Measurements from ENCODE around the gene PFKFB3. TPM values are rescaled to one million over a fixed set of nuclear protein-coding genes. Genes with fewer than 3 reads are reported as not detected.
"Not testable (repeated sequence)": the region's sequence is repeated elsewhere in the genome, so short reads cannot be mapped to it uniquely, and the experiment has no call there.

Gene PFKFB3
- total RNA-seq, 1 donor from 2014 or later = 43.2 TPM

DNA sequence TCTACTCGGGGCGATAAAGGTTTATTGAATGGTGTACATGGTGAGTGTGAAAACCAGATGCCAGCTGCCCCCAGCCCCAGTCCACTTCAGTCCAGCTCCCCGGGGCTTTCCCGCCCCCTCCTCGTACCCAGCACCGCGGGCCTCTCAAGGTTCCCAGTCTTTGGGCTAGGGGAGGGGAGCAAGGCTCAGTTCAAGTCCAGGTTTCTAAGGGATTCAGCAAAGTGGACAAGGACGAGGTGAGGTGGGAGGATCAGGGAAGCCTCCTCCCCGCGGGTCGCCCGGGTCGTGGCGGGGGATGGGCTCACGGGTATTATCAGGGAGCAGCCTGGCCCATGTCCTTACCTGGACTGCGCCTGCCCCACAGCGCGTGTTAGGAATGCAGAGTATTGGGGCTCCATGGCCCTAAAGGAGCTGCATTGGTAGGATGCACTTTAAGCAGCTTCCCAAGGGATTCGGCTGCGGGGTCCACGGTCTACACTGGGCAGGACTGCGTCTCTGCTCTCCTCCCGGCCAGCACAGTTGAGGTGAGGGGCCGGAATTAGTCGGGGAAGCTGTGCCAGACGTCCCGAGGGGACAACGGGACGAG is 541 bp upstream of the PFKFB3 start:
- intact Hi-C loops (cut with DNase I) = loop anchor here (5.0 to 10.0 kb wide), 3 partner anchors 60 to 115 kb away; partner anchors contain the start of gene RBM17
- Histone ChIP-seq H3K9me3 (no peaks in the 10 kb centered on the region), H3K27me3 (no peaks in the 10 kb centered on the region), H3K36me3 (no peaks in the 10 kb centered on the region), H3K27ac (peak overlapping the region; percentile 97), H3K4me3 (peak overlapping the region; percentile 91 to 98), H3K4me1 (peaks cover 38% of the 10 kb centered on the region)
- peak in 1 of 2 donors; percentile 93 for DNase-seq (ENCODE audit: extremely low spot score in 2 of 2)
- TF ChIP-seq POLR2AphosphoS5 (IDR thresholded peaks at IDR 0.05; ENCODE audit: insufficient read depth in 1 of 2, low read depth in 1 of 2) (no peak), POLR2A (IDR thresholded peaks at IDR 0.05) (no peak)
- TF ChIP-seq, protein P1, sequence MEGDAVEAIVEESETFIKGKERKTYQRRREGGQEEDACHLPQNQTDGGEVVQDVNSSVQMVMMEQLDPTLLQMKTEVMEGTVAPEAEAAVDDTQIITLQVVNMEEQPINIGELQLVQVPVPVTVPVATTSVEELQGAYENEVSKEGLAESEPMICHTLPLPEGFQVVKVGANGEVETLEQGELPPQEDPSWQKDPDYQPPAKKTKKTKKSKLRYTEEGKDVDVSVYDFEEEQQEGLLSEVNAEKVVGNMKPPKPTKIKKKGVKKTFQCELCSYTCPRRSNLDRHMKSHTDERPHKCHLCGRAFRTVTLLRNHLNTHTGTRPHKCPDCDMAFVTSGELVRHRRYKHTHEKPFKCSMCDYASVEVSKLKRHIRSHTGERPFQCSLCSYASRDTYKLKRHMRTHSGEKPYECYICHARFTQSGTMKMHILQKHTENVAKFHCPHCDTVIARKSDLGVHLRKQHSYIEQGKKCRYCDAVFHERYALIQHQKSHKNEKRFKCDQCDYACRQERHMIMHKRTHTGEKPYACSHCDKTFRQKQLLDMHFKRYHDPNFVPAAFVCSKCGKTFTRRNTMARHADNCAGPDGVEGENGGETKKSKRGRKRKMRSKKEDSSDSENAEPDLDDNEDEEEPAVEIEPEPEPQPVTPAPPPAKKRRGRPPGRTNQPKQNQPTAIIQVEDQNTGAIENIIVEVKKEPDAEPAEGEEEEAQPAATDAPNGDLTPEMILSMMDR (IDR thresholded peaks at IDR 0.05) = no peak

DNA sequence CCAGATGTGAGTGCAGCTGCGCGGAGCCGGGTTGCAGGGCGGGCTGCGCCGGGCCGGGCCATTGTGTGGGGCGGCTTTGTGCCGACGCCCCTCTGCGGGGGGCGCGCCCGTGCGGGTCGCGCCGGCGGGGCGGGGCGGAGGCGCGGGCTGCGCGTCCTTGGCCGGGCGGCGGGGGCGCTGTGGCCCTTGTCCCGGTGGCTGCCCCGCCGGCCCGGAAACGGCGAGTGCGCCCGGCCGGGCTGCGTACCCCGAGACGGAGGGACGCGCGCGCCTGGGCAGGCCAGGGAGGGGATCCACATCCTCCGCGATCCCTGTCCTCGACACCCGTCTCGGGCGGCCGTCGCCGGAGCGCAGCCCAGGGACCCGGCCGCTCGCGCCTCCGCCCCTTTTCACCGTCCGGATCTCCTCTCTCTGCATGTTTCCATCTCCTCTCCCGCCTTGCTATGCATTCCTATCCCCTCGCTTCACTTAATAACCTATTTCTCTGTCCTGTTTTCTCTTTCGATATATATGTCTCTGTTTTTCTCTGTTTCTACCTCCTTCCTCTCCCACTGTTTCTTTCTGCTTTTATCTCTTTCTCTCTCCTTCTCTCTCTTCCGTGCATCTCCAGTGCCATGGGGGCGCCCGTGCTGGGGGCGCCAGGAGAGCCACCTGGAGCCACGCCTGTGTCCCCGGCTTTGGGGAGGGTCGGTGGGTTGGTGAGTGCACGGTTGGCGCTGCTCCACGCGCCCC is 765 bp downstream of the PFKFB3 start:
- H3K36me3 ChIP-seq = no peaks in the 10 kb centered on the region
- no peak for TF ChIP-seq POLR2A (IDR thresholded peaks at IDR 0.05)
- TF ChIP-seq, protein P1 (IDR thresholded peaks at IDR 0.05) = no peak
- TF ChIP-seq POLR2AphosphoS5 (IDR thresholded peaks at IDR 0.05; ENCODE audit: insufficient read depth in 1 of 2, low read depth in 1 of 2) = no peak
- intact Hi-C loops (cut with DNase I) = loop anchor here (1.0 to 10.0 kb wide), 4 partner anchors 61 to 198 kb away; partner anchors contain the start of gene RBM17
- H3K4me3 ChIP-seq = peak overlapping the region; percentile 91 to 98
- peak overlapping the region; percentile 97 for H3K27ac ChIP-seq
- DNase-seq (ENCODE audit: extremely low spot score in 2 of 2) = no peak
- H3K9me3 ChIP-seq = no peaks in the 10 kb centered on the region
- no peaks in the 10 kb centered on the region for H3K27me3 ChIP-seq
- H3K4me1 ChIP-seq = peaks cover 38% of the 10 kb centered on the region

DNA sequence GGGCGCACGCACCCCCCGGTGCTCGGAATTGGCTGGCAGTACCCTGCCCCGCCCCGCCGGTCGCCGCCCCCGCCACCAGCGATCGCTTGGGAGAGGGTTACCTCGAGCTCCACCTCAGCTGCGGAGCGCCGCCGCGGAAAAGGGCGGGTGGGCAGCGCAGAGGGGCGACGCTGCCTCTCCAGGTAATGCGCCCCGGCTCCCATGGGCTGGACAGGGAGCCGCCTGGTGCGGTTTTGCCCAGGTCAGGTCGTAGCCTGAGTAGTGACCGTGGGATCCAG is 1.3 kb downstream of the PFKFB3 start:
- intact Hi-C loops (cut with DNase I) = loop anchor here (5.0 to 10.0 kb wide), 3 partner anchors 62 to 117 kb away; partner anchors contain the start of gene RBM17
- DNase-seq (ENCODE audit: extremely low spot score in 2 of 2) = no peak

DNA sequence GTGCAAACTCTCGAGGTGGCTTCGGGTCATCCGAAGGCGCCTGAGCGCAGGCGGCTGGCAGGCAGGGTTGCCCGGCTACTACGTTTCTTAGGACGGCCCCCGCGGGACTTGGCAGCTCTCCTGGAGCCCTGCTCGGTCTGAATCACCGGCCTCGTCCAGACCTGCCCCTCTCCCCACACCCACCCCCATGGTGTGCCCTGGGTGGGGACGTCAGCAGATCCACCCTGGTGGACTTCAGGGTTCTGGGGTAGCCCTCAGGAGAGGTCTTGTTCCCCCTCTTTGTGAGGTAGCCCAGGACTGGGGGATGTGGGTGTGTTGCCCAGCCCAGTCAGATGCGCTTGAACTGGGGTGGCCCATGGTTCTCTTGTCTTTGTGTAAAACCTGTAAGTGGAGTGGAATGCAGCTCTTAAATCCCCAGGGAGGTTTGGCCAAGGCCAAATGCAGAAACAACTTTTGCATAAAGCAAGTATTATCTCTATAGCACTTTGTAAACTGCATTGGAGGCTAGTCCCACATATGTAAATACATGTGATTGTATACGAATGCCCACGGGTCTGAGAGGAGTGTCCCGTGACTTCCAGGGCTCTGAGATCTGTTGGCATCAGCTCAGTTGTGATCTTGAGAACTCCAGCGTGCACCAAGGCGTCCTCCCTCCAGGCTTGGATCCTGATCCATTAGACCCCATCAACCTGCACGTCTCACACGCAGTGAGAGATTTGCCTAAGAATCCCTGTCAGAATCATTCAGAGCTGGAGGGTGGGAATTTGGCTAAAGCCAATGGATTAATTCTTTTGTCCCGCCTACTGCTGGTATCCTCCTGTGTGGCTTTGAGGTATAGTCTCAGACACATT is 1.8 kb downstream of the PFKFB3 start:
- peak in 1 of 2 donors; percentile 90 for DNase-seq (ENCODE audit: extremely low spot score in 2 of 2)
- intact Hi-C loops (cut with DNase I) = loop anchor here (5.0 to 10.0 kb wide), 3 partner anchors 62 to 117 kb away; partner anchors contain the start of gene RBM17
- peaks cover 38% of the 10 kb centered on the region for H3K4me1 ChIP-seq
- TF ChIP-seq POLR2AphosphoS5 (IDR thresholded peaks at IDR 0.05; ENCODE audit: insufficient read depth in 1 of 2, low read depth in 1 of 2) (no peak), POLR2A (IDR thresholded peaks at IDR 0.05) (no peak)
- TF ChIP-seq, protein P1 (IDR thresholded peaks at IDR 0.05) = no peak
- peak overlapping the region; percentile 91 to 98 for H3K4me3 ChIP-seq
- no peaks in the 10 kb centered on the region for H3K27me3 ChIP-seq
- H3K9me3 ChIP-seq = no peaks in the 10 kb centered on the region
- no peaks in the 10 kb centered on the region for H3K36me3 ChIP-seq
- H3K27ac ChIP-seq = peak overlapping the region; percentile 97

More for the DNA sequence above, 1.3 kb downstream of the PFKFB3 start:
- no peaks in the 10 kb centered on the region for H3K9me3 ChIP-seq
- H3K27me3 ChIP-seq = no peaks in the 10 kb centered on the region
- no peaks in the 10 kb centered on the region for H3K36me3 ChIP-seq
- peak overlapping the region; percentile 97 for H3K27ac ChIP-seq
- peaks cover 38% of the 10 kb centered on the region for H3K4me1 ChIP-seq
- TF ChIP-seq, protein P1 (IDR thresholded peaks at IDR 0.05) = no peak
- TF ChIP-seq POLR2A (IDR thresholded peaks at IDR 0.05) (no peak), POLR2AphosphoS5 (IDR thresholded peaks at IDR 0.05; ENCODE audit: insufficient read depth in 1 of 2, low read depth in 1 of 2) (peak in 1 of 2 donors; percentile 31)
- peak overlapping the region; percentile 91 to 98 for H3K4me3 ChIP-seq

DNA sequence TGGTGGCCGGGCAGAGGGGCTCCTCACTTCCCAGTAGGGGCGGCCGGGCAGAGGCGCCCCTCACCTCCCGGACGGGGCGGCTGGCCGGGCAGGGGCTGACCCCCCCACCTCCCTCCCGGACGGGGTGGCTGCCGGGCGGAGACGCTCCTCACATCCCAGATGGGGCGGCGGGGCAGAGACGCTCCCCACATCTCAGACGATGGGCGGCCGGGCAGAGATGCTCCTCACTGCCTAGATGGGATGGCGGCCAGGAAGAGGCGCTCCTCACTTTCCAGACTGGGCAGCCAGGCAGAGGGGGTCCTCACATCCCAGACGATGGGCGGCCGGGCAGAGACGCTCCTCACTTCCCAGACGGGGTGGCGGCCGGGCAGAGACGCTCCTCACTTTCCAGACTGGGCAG is 3.8 kb downstream of the PFKFB3 start:
- not testable (repeated sequence) for H3K36me3 ChIP-seq; H3K27me3 ChIP-seq; H3K27ac ChIP-seq; H3K9me3 ChIP-seq; DNase-seq (ENCODE audit: extremely low spot score in 2 of 2); H3K4me3 ChIP-seq
- peaks cover 29% of the 10 kb centered on the region for H3K4me1 ChIP-seq
- intact Hi-C loops (cut with DNase I) = loop anchor here (10.0 kb wide), 1 partner anchor 92 kb away; no protein-coding TSS in a partner anchor

Data from vagina (tissue), 2 donors.